WTC11 (cell line): ENCODE data around the gene FAM118B.

Experiments
- CDX4 ChIP-seq: fragments of 250-450 bp; sonication (Bioruptor Pico); IDR thresholded peaks from 2 replicates; pipeline ENCODE4 v1.9.0; 2021; ENCODE audit warnings: moderate library complexity, mild to moderate bottlenecking, inconsistent platforms, borderline replicate concordance
- CREB1 ChIP-seq: sonication (generic); formaldehyde crosslinking; IDR thresholded peaks from 2 replicates; pipeline ENCODE4 v1.8.0; 2023; ENCODE audit warnings: mild to moderate bottlenecking, missing genetic modification reagents
- CTCF ChIP-seq: fragments of 200-600 bp; IDR thresholded peaks from 2 replicates; pipeline ENCODE4 v1.8.0; 2022; ENCODE audit warnings: antibody characterized with exemption
- NFYB ChIP-seq: sonication (generic); formaldehyde crosslinking; conservative IDR thresholded peaks from 2 replicates; pipeline ENCODE4 v1.8.0; 2022; ENCODE audit warnings: low read depth, missing genetic modification reagents
- SP1 ChIP-seq: sonication (generic); formaldehyde crosslinking; conservative IDR thresholded peaks from 2 replicates; pipeline ENCODE4 v1.8.1; 2022; ENCODE audit warnings: missing genetic modification reagents
- ZBTB21 ChIP-seq: sonication (generic); formaldehyde crosslinking; IDR thresholded peaks from 2 replicates; pipeline ENCODE4 v1.8.1; 2023; ENCODE audit warnings: mild to moderate bottlenecking, missing genetic modification reagents, borderline replicate concordance

GRCh38 chr11:126282361-126282735 is 70.8 kb downstream of the FAM118B start:
- TF ChIP-seq CTCF = no peak
- TF ChIP-seq ZBTB21 (CRISPR knock-in tag) = no peak
- no peak for TF ChIP-seq NFYB
- TF ChIP-seq CDX4 (CRISPR knock-in tag) = no peak
- no peak for TF ChIP-seq CREB1 (CRISPR knock-in tag)
- no peak for TF ChIP-seq SP1 (CRISPR knock-in tag)
